ENCODE results near the gene ZNF134.

ZNF134 gene

DNA sequence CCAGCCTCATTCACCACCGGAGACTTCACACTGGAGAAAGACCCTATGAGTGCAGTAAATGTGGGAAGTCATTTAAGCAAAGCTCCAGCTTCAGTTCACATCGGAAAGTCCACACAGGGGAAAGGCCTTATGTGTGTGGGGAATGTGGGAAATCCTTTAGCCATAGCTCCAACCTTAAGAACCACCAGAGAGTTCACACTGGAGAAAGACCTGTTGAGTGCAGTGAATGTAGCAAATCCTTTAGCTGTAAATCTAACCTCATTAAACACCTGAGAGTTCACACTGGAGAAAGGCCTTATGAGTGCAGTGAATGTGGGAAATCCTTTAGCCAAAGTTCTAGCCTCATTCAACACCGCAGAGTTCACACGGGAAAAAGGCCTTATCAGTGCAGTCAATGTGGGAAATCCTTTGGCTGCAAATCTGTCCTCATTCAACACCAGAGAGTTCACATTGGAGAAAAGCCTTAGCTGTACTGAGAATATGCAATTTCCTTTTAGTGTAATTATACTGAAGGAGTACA is 27.7 kb downstream of the ZNF134 start:
- no peak for DNase-seq

DNA sequence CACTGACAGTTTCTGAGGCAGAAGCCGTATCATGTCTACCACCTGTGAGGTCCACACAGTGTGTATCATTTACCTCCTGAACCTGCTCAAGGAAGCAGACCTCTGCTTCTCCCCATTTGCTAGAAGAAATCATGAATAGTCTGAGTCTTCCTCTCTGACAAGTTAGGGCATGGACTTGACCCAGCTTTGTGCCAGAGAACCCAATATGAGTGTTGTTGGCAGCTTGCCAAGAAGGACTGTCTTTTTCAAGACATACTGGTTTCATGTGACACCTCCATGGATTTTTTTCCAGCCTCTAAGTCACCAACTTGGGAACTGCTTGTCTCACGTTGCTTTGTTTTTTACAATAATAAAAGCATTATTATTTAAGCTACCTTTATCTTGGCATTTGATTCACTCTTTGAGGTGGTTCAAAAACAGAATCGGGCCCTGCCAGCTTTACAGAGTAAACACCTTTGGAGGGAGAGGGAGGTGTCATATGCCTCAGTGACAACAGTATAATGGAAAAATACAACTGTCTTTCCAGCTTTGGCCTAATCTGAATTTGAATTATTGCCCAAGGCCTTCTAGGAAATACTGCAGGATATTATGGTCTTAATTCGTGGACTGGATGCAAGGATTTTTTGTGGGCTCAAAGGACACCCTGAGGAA is 28.5 kb downstream of the ZNF134 start:
- no peak for DNase-seq

DNA sequence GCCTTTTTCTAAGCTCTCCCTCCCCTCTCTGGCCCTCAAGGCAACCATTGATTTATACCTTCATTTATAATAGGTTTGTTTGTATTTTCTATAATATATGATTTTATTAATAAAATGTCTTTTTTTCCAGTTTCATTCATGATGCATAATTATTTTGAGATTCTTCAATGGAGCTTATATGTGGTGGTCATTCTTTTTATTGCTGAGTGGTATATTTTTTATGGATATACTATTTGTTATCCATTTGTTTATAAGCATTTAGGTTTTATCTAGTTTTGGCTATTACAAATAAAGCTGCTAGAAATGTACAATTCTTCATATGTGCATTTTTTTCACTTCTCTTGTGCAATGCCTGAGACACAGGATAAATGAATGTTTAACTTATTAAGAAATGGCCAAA is 29.7 kb downstream of the ZNF134 start:
- DNase-seq: no peak

DNA sequence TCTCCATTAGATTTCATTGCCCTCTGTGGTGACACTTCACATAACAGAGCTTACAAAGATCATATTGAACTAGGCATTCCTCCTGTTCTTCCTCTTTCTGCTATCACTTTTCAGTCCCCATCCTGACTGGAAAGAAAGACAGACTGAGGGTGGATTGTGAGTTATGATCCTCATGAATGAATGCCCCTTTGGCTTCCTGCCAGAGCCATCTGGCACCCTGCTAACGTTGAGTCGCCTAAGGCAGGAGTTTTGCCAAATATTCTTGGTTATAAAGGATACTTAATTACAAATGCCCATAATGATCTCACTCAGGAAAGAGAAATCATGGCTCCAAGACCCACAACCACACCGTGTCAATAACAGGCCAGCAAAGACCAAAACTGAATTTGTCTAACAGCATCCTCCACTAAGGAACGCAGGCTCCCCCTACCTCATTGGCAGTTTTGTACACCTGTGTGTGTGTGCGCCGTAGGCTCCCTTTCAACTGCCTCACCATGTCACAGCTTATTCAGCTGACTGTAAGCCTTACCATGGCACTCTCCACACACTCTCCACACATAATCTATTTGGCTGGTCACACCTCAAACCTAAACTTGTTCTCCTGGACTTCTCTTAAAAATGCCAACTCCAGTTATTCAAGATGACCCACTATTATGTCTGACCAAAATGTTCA is 34.4 kb downstream of the ZNF134 start:
- DNase-seq: no peak

DNA sequence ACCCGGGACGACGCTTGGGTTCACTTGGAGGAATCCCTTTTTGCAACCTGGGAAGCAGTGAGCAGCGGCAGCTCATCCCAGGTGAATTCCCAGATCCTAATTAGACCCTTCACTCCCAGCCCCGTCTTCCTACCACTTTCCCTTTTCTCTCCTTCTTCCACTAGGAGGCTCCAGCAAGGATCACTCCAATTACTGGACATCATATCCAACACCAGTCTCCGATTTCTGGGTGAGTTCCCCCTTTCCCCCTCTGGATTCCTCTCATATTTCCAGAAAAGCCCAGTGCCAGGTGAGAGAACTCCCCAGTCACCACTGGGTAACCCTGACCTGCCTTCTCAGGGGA is 37.6 kb downstream of the ZNF134 start:
- DNase-seq: no peak

DNA sequence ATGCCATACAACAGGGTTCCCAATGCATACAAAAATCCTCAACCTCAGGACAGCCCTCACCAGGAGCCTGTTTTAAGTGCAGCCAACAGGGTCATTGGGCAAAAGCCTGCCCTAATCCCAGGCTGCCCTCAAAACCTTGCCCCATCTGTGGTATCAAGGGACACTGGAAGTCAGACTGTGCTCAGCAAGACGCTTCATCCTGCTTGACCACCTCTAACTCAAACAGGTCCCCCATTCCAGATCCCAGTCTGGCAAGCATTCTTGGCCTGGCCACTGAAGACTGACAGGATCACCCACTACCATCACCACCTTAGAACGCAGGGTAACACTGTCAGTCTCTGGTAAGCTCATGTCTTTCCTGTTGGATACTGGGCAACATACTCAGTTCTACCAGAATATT is 39.6 kb downstream of the ZNF134 start:
- no peak for DNase-seq

DNA sequence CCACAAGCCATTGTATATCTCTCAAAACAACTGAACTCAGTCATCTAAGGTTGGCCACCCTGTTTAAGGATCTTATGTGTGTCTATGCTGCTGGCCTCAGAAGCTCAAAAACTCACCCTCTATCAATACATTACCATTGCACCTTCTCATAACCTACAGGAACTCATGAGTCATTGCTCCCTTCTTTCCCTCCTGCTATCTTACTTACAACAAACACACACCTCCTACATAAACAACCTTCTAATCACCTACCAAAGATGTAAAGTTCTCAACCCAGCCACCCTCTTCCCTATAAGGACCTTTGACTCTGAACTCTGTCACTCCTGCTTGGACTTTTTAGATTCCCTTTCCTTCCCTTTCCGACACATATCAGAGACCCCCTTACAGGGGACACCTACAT is 41.4 kb downstream of the ZNF134 start:
- DNase-seq: no peak

DNA sequence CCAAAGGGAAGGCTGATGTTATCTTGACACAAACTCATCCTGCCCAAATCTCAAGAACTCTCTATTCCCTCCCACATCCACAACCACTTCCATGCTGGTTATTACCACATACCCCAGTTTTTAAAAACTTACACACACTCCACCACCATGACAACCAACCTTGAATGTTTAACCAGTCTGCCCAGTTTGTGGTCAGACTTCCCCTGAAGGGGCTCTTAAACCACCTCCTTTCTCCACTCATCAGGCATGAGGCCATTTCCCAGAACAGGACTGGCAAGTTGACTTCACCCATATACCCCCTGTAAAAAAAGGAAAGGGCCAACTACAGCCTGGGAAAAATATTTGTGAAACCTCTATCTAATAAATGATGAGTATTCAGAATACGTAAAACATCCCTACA is 42.3 kb downstream of the ZNF134 start:
- no peak for DNase-seq

DNA sequence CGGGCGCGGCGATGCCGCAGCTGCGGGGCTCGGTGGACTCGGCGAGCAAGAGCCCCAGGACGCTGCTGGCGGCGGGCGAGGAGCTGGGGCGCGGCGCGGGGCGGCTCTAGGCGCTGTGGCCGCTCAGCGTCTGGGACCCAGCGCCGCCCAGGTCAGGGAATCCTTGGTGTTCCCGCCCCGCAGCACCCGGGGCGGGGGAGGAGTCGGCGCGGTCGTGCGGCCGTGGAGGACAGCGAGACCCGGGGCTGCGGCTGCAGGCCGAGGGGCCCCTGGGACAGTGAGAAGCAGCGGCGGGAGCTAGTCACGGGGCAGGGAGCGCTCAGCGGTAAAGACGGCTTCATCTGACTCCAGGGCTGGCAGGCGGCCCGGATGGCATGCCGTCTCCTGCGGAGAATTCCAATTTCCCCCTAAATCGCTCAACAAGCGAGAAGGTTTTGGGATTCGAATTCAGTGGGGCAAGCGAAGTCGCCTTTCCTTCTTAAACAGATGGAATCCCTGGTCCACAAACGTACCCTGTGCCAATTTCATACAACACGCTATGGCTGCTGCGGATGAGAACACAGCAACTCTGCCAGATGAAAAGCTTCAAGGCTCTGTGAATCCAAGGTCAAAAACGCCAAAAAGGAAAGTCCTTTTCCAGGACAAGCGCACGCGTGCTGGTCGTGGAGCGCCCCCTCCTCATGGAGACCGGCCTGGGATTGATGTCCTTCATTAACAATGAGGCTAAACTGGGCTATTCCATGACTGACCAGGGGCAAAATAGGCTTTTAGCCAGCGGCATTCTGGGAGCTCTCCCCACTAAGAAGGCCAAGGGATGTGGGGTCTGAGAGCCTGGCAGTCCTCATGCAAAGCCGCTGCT is 50.5 kb downstream of the ZNF134 start:
- no peak for DNase-seq

DNA sequence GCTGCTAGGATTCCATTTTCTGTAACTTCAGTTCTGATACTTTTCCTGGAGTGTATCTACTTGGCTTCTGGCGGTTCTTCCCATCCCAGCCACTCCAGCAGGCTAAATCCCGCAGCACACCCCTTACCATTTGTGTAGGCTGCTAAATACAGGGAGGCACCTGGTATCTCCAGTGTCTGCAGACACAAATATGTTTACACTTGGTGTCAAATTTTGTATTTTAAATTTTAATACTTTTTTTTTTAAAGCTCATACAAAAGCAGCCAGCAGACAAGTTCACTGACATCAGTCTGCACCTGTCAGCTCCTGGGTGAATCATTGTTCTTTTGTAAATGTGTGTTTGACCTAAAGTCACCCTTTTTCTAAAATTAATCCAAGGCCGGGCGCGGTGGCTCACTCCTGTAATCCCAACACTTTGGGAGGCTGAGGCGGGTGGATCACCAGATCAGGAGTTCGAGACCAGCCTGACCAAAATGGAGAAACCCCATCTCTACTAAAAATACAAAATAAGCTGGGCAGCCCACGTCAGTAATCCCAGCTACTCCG is 51.3 kb downstream of the ZNF134 start:
- no peak for DNase-seq

DNA sequence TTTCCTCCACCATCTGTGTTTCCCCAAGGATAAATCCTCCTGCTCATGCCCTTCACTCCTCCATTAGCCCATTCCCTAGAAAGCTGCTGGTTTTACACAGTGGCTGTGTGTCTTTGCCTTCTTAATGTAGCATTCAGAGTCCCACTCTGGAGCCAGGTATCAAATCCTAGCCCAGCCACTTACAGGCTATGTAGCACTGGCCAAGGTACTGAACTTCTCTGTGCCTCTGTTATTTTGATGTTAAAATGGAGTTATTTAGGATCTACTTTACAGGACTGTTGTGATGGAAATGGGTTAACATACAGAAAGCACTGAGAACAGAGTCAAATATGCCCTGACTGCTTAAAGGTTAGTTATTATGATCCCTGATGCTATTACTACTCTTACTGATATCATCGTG is 53.2 kb downstream of the ZNF134 start:
- DNase-seq: no peak

DNA sequence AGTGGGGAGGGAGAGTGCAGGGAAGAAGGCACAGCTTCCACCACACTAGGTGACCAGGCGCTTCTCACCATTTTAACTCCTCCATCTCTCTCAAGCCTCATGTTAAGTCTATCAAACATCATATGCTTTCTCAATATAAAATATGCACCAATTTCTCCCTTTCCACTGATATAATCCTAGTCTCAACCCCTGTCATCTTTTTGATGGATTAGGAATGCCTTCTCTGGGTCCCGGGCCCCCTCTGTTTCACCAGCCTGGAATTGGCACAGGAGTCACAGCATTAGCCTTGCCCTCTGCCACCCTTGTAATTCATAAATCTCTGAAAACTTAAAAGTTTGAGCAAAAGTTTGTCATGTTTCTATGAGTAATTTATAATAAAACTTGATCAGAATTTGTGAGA is 54.6 kb downstream of the ZNF134 start, which contains the start of gene ZSCAN4:
Gene ZSCAN4 (plus strand): TSS at position 301 of the 400 bp plus-strand sequence. CDS start 7,211 bp downstream, outside the sequence.
- DNase-seq: no peak

DNA sequence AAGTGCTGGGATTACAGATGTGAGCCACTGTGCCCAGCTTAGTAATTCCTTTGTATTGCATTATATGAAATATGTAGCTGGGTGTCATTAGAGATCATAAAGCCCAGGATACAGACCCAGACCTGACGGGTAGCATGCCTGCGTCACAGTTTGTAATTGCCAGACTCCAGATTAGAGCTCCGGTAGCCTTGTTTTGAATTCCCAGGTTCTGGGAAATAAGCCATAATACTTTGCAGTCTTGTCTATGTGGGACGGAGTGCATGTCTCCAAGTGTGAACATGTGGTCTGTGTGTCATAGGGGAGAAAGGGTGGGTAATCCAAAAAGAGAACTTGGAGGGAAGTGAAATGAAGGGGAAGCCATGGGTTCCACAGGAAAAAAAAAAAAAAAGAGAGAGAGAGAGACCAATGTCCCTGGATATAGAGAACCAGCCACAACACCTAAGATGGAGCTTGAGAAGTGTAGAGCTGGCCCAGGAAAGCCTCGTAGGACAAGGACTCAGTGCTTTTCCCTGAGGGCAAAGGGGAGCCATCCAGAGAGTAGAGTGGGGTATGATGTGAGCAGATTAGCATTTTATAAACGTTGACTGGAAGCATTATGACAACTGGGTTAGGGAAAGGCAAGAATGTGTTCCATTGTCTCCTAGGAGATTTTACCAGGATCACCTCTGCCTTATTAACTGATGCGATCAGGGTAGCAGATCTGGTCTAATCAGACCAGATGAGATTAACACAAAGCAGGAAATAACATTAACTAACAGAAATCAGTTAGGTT is 57.3 kb downstream of the ZNF134 start:
- no peak for DNase-seq

DNA sequence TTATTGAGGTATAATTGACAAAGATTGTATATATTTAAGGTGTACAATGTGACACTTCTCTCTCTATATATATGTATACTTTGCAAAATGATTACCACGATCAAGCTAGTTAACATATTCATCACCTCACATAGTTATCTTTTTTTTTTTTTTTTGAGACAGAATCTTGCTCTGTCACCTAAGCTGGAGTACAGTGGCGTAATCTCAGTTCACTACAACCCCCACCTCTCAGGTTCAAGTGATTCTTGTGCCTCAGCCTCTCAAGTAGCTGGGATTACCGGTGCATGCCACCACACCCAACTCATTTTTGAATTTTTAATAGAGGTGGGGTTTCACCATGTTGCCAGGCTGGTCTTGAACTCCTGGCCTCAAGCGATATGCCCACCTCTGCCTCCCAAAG is 58.4 kb downstream of the ZNF134 start:
- no peak for DNase-seq
